Pancreas (tissue), 10 donors: ENCODE results near the gene PUM2. TPM values are rescaled to one million over a fixed set of nuclear protein-coding genes. Genes with fewer than 3 reads are reported as not detected.
A peak's percentile ranks its signal among the peaks of the same experiment; 100 is the strongest.
"Not testable (repeated sequence)": the region's sequence is repeated elsewhere in the genome, so short reads cannot be mapped to it uniquely, and the experiment has no call there.

Experiments used
- ATAC-seq, 4 donors: fragments of 200-7000 bp; cut with Tn5 transposase; one replicate each; pipeline versions ENCODE4 v1.8.0 to v1.9.1; 2020; ENCODE audit warnings: mild to moderate bottlenecking in 4 of 4, moderate library complexity in 4 of 4
- DNase-seq, 6 donors: peaks; one replicate each; pipeline ENCODE4 v3.0.0-alpha.2; 2020
- FAIRE-seq: peaks from 2 replicates; lab custom pipeline; 2012; peaks lifted over from hg19 to GRCh38; lab: Jason Lieb, UNC
- H3K27ac ChIP-seq, 4 donors: fragments of 200-600 bp; sonication (generic); 1 replicate in 3 of 4; 2 replicates in 1 of 4; pipeline versions ENCODE4 v1.5.0 to v1.8.0; 2020
- H3K27me3 ChIP-seq, 4 donors: fragments of 200-600 bp; one replicate each; pipeline ENCODE4 v1.8.0; 2021
- H3K36me3 ChIP-seq, 3 donors: fragments of 200-600 bp; sonication (generic) in 1 of 3; one replicate each; pipeline versions ENCODE4 v1.5.0 to v1.8.0; 2020 to 2021
- H3K4me1 ChIP-seq, 3 donors: fragments of 200-600 bp; one replicate each; pipeline ENCODE4 v1.8.0; 2021
- H3K4me3 ChIP-seq, 4 donors: fragments of 200-600 bp; sonication (generic) in 2 of 4; one replicate each; pipeline versions ENCODE4 v1.5.0 to v1.8.0; 2020 to 2021
- H3K9me3 ChIP-seq, 4 donors: fragments of 200-600 bp; one replicate each; pipeline ENCODE4 v1.8.0; 2021
- CTCF ChIP-seq, 4 donors: fragments of 200-600 bp; sonication (generic) in 3 of 4; IDR thresholded peaks; one replicate each; pipeline versions ENCODE4 v1.5.0 to v1.8.0; 2021; ENCODE audit warnings: antibody characterized with exemption in 4 of 4
- WGBS, 2 donors: extraction: QIAGEN DNeasy Blood & Tissue Kit; methylation state at CpG; one replicate each; pipeline ENCODE4 v1.1.7; 2013; 5-methylcytosine and 5-hydroxymethylcytosine counted together
- intact Hi-C, 3 donors: fragments of 100-400 bp; cut with DNase I; formaldehyde crosslinking; loops; one replicate each; pipeline versions ENCODE4 v1.11.1 to v1.14.2; 2022
- polyA plus RNA-seq, 2 donors: library from polyadenylated mRNA; stranded (reverse); fragments of 200-250 nt; gene quantifications; one replicate each; pipeline ENCODE4 v1.2.3, GENCODE V29; 2013
- total RNA-seq, 6 donors: library from RNA; stranded (reverse); fragmentation: NEBNext Ultra II Directional in 4 of 6; extraction: Animal tissue kit (Norgen Biotek cat#: 25700) in 4 of 6; gene quantifications; one replicate each; pipeline versions ENCODE4 v1.2.1 to v1.2.4, GENCODE V29; 2021 to 2023
- donor health status: healthy with polysubstance abuse.
- donor health status: DM: no; HTN: no; CAD: no; lungs with moderate emphysema.
- donor health status: DM: no; HTN: no; CAD: no.
- donor health status: control.
- donor health status: control.
- donor health status: Bipolar disorder and iron deficiency.
- donor health status: DM: yes; HTN: yes; CAD: no.
- donor health status: DM: no; HTN: no; CAD: no.
- donor health status: DM: no; HTN: no; CAD: no.
- donor health status: DM: yes; HTN: yes; CAD: no.

The PUM2 gene
- total and polyA plus RNA-seq, 8 donors = 17.0 to 70.2 (median 40.8) TPM

- FAIRE-seq (no peak), ATAC-seq (peak; percentile 86 to 93 (median 89)), DNase-seq (peak; percentile 57 to 88 (median 75))
- H3K27me3 ChIP-seq = no peaks in the 10 kb centered on the region
- no peak for TF ChIP-seq CTCF (IDR thresholded peaks at IDR 0.05)
- intact Hi-C loops = no loop called here
- 35 to 41% methylated on average over 3 of the region's 3 CpGs for WGBS, 2 donors
- no peaks in the 10 kb centered on the region for H3K9me3 ChIP-seq
- no peak overlapping the region for H3K4me3 ChIP-seq
- H3K4me1 ChIP-seq = peaks cover 4 to 13% (median 11%) of the 10 kb centered on the region in 3 donors
- H3K36me3 ChIP-seq = peaks cover 0 to 27% (median 8%) of the 10 kb centered on the region in 3 donors
- no peak overlapping the region for H3K27ac ChIP-seq
Observed at GRCh38 chr2:20282916-20283592, 67.6 kb downstream of the PUM2 start.

- H3K4me1 ChIP-seq = peaks cover 4 to 13% (median 11%) of the 10 kb centered on the region in 3 donors
- no peak for FAIRE-seq
- no peak for DNase-seq
- no peak overlapping the region for H3K27ac ChIP-seq
- H3K4me3 ChIP-seq = no peak overlapping the region
- no peaks in the 10 kb centered on the region for H3K27me3 ChIP-seq
- no peak for ATAC-seq
- H3K36me3 ChIP-seq = peaks cover 0 to 27% (median 8%) of the 10 kb centered on the region in 3 donors
- no peaks in the 10 kb centered on the region for H3K9me3 ChIP-seq
- intact Hi-C loops = no loop called here
- 64% methylated on average over 2 of the region's 2 CpGs for WGBS, 2 donors
- TF ChIP-seq CTCF (IDR thresholded peaks at IDR 0.05) = no peak
Observed at GRCh38 chr2:20281876-20282275, 68.8 kb downstream of the PUM2 start.

DNA sequence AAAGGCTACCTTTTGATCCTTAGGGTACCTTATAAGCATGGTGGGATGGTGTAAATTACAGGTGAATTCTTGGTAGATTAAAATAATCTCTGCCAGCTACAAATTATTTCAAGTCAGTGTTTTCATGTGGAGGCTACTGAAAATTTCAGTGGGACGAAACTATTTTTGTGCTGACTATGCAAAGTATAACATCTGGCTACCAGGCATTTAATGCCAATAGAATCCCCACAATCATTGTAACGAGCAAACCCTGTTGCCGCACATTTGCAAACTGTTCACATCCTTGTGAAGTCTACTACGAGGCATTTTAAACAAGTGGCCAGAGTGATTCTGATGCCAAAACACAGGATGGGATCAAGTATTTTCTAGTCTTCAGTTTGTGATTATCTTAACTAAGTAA, 77.6 kb downstream of the PUM2 start:
- H3K9me3 ChIP-seq = no peaks in the 10 kb centered on the region
- no peak for FAIRE-seq
- no peak for ATAC-seq
- no peak overlapping the region for H3K4me3 ChIP-seq
- no peak for TF ChIP-seq CTCF (IDR thresholded peaks at IDR 0.05)
- no peaks in the 10 kb centered on the region for H3K27me3 ChIP-seq
- no peaks in the 10 kb centered on the region for H3K4me1 ChIP-seq
- 93 to 96% methylated on average over 4 of the region's 4 CpGs for WGBS, 2 donors
- peaks cover 0 to 5% (median 0%) of the 10 kb centered on the region in 3 donors for H3K36me3 ChIP-seq
- no peak for DNase-seq
- H3K27ac ChIP-seq = no peak overlapping the region
- intact Hi-C loops = no loop called here

- H3K27ac ChIP-seq, H3K4me3 ChIP-seq, H3K4me1 ChIP-seq, DNase-seq, ATAC-seq, H3K9me3 ChIP-seq, intact Hi-C loops, FAIRE-seq, H3K27me3 ChIP-seq, H3K36me3 ChIP-seq: not testable (repeated sequence)
- WGBS, 2 donors = 90 to 98% methylated on average over 6 of the region's 6 CpGs
Observed at GRCh38 chr2:20268317-20268716, 82.3 kb downstream of the PUM2 start.

DNA sequence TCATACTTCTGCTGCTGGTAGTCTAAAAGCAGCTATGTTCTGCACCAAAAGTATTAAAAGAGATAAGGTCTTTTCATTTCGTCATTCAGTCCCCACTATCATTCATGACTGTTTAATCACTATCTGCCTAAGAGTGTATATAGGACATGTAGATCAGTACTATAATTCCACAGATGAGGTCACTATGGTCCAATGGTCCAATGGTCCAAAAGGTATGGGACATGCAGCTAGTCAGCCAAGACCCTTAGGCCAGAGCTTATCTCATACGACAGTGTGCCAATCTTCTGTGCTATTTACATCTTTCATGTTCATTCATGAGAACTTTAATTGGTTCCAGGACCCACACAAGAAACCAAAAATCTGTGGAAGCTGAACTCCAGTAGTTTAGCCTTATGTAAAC, 83.1 kb downstream of the PUM2 start:
- H3K4me1 ChIP-seq = no peaks in the 10 kb centered on the region
- DNase-seq (no peak), ATAC-seq (no peak), FAIRE-seq (no peak)
- peaks cover 0 to 10% (median under 1%) of the 10 kb centered on the region in 3 donors for H3K36me3 ChIP-seq
- no peak overlapping the region for H3K4me3 ChIP-seq
- 83 to 84% methylated on average over 2 of the region's 2 CpGs for WGBS, 2 donors
- intact Hi-C loops = no loop called here
- H3K27ac ChIP-seq = no peak overlapping the region
- H3K9me3 ChIP-seq = no peaks in the 10 kb centered on the region
- no peaks in the 10 kb centered on the region for H3K27me3 ChIP-seq
- no peak for TF ChIP-seq CTCF (IDR thresholded peaks at IDR 0.05)
